Activated CD8-positive, alpha-beta T cell treated with anti-CD3 and anti-CD28 coated beads, Interleukin-2, amount 10 ng/mL, durations not matched to agents 7 days and 5 days (primary cell): ENCODE data around the gene PRRX2. TPM values are rescaled to one million over a fixed set of nuclear protein-coding genes. Genes with fewer than 3 reads are reported as not detected.
"Not testable (repeated sequence)": the region's sequence is repeated elsewhere in the genome, so short reads cannot be mapped to it uniquely, and the experiment has no call there.

Source experiments
- ATAC-seq: fragments of 150-1000 bp; cut with Tn5 transposase; one replicate; pipeline ENCODE4 v1.10.0; 2021; ENCODE audit warnings: moderate library complexity
- CTCF ChIA-PET: fragments of 350-600 bp; sonication (Branson Sonifier 250); formaldehyde crosslinking; loops from one replicate; lab custom pipeline; 2021; ENCODE audit warnings: antibody characterized with exemption; lab: Charles Lee
- POLR2A ChIA-PET: fragments of 350-600 bp; sonication (Branson Sonifier 250); formaldehyde crosslinking; loops from one replicate; lab custom pipeline; 2021; ENCODE audit warnings: antibody characterized with exemption; lab: Charles Lee
- DNase-seq: peaks from one replicate; pipeline ENCODE4 v3.0.0-alpha.2; 2020
- H3K27ac Mint-ChIP-seq: one replicate; pipeline ENCODE4 v1.8.0; 2021; ENCODE audit warnings: mild to moderate bottlenecking, mixed read lengths
- H3K27me3 Mint-ChIP-seq: one replicate; pipeline ENCODE4 v1.8.0; 2021; ENCODE audit warnings: low read depth, mixed read lengths
- H3K36me3 Mint-ChIP-seq: one replicate; pipeline ENCODE4 v1.8.0; 2021; ENCODE audit warnings: low read depth, mixed read lengths
- H3K4me1 Mint-ChIP-seq: one replicate; pipeline ENCODE4 v1.8.0; 2021; ENCODE audit warnings: low read depth, mixed read lengths
- H3K4me3 Mint-ChIP-seq: one replicate; pipeline ENCODE4 v1.8.0; 2021; ENCODE audit warnings: mild to moderate bottlenecking, mixed read lengths
- H3K9me3 Mint-ChIP-seq: one replicate; pipeline ENCODE4 v1.8.0; 2022; ENCODE audit warnings: mixed read lengths; ENCODE audit not compliant: insufficient read depth
- total RNA-seq, 2 experiments: library from RNA; stranded (reverse); gene quantifications; one replicate each; pipeline ENCODE4 v1.2.3, GENCODE V29; 2021

The PRRX2 gene
- total RNA-seq, 2 experiments from 2014 or later, result 0.21 TPM; not detected in 1

- DNase-seq, result peak; percentile 90
- ChIA-PET POLR2A (interaction anchor here (0.8 to 1.5 kb wide), 7 partner anchors 9 to 71 kb away, joined by 3 to 5 read pairs (median 3); no protein-coding TSS in a partner anchor), CTCF (interaction anchor here (0.6 to 7.6 kb wide), 44 partner anchors 8 to 606 kb away, joined by 3 to 111 read pairs (median 4); partner anchors contain the start of genes ASB6, NTMT1 and PTGES)
- ATAC-seq, result peak; percentile 94
- peak overlapping the region; percentile 69 for H3K4me3 Mint-ChIP-seq
- no peaks in the 10 kb centered on the region for H3K36me3 Mint-ChIP-seq
- peaks cover 12% of the 10 kb centered on the region for H3K4me1 Mint-ChIP-seq
- H3K27me3 Mint-ChIP-seq, result no peaks in the 10 kb centered on the region
- H3K27ac Mint-ChIP-seq, result peak overlapping the region; percentile 73
- H3K9me3 Mint-ChIP-seq, result no peaks in the 10 kb centered on the region
Observed at GRCh38 chr9:129737479-129738274, 72.2 kb downstream of the PRRX2 start.

- DNase-seq, result no peak
Observed at GRCh38 chr9:129739432-129739831, 74.0 kb downstream of the PRRX2 start.

GRCh38 chr9:129740174-129740573 lies 74.7 kb downstream of the PRRX2 start:
- CTCF ChIA-PET, result interaction anchor here (0.7 to 7.6 kb wide), 4 partner anchors 13 to 50 kb away, joined by 3 to 111 read pairs (median 48); no protein-coding TSS in a partner anchor
- H3K4me3 Mint-ChIP-seq, result no peak overlapping the region

More at GRCh38 chr9:129739432-129739831, 74.0 kb downstream of the PRRX2 start:
- no peak for ATAC-seq
- no peaks in the 10 kb centered on the region for H3K9me3 Mint-ChIP-seq
- peaks cover 12% of the 10 kb centered on the region for H3K4me1 Mint-ChIP-seq
- H3K4me3 Mint-ChIP-seq, result no peak overlapping the region
- POLR2A ChIA-PET, result no interaction called here
- H3K36me3 Mint-ChIP-seq, result no peaks in the 10 kb centered on the region
- peaks cover 2% of the 10 kb centered on the region for H3K27me3 Mint-ChIP-seq
- no peak overlapping the region for H3K27ac Mint-ChIP-seq
- CTCF ChIA-PET, result interaction anchor here (0.7 to 7.6 kb wide), 6 partner anchors 12 to 113 kb away, joined by 3 to 111 read pairs (median 7); partner anchors contain the start of gene NTMT1

GRCh38 chr9:129740666-129741464 lies 75.4 kb downstream of the PRRX2 start:
- POLR2A ChIA-PET, result no interaction called here
- ATAC-seq, result no peak
- Mint-ChIP-seq H3K27me3 (peaks cover 2% of the 10 kb centered on the region), H3K36me3 (no peaks in the 10 kb centered on the region), H3K27ac (no peak overlapping the region), H3K4me3 (no peak overlapping the region), H3K4me1 (peaks cover 12% of the 10 kb centered on the region), H3K9me3 (no peaks in the 10 kb centered on the region)
- CTCF ChIA-PET, result interaction anchor here (1.8 to 7.6 kb wide), 3 partner anchors 14 to 50 kb away, joined by 7 to 111 read pairs (median 90); no protein-coding TSS in a partner anchor
- DNase-seq, result no peak

More at GRCh38 chr9:129740174-129740573, 74.7 kb downstream of the PRRX2 start:
- no peaks in the 10 kb centered on the region for H3K9me3 Mint-ChIP-seq
- H3K27me3 Mint-ChIP-seq, result peaks cover 2% of the 10 kb centered on the region
- no peak for ATAC-seq
- H3K36me3 Mint-ChIP-seq, result no peaks in the 10 kb centered on the region
- peaks cover 12% of the 10 kb centered on the region for H3K4me1 Mint-ChIP-seq
- POLR2A ChIA-PET, result no interaction called here
- H3K27ac Mint-ChIP-seq, result no peak overlapping the region
- DNase-seq, result no peak

- H3K27ac Mint-ChIP-seq, result no peak overlapping the region
- no peaks in the 10 kb centered on the region for H3K9me3 Mint-ChIP-seq
- H3K27me3 Mint-ChIP-seq, result peaks cover 2% of the 10 kb centered on the region
- H3K4me1 Mint-ChIP-seq, result no peaks in the 10 kb centered on the region
- no peaks in the 10 kb centered on the region for H3K36me3 Mint-ChIP-seq
- ChIA-PET CTCF (interaction anchor here (0.8 to 1.7 kb wide), 3 partner anchors 8 to 45 kb away, joined by 3 to 6 read pairs (median 3); no protein-coding TSS in a partner anchor), POLR2A (no interaction called here)
- DNase-seq, result no peak
- ATAC-seq, result no peak
- H3K4me3 Mint-ChIP-seq, result no peak overlapping the region
Observed at GRCh38 chr9:129745200-129745599, 79.8 kb downstream of the PRRX2 start.

GRCh38 chr9:129746092-129746777 lies 80.8 kb downstream of the PRRX2 start:
- DNase-seq, result no peak
- ChIA-PET CTCF (interaction anchor here (0.8 to 1.7 kb wide), 4 partner anchors 9 to 44 kb away, joined by 3 to 6 read pairs (median 4); no protein-coding TSS in a partner anchor), POLR2A (no interaction called here)
- no peaks in the 10 kb centered on the region for H3K36me3 Mint-ChIP-seq
- no peaks in the 10 kb centered on the region for H3K4me1 Mint-ChIP-seq
- H3K4me3 Mint-ChIP-seq, result no peak overlapping the region
- H3K27me3 Mint-ChIP-seq, result peaks cover 2% of the 10 kb centered on the region
- H3K27ac Mint-ChIP-seq, result no peak overlapping the region
- H3K9me3 Mint-ChIP-seq, result no peaks in the 10 kb centered on the region
- ATAC-seq, result no peak

GRCh38 chr9:129748249-129748648 lies 82.8 kb downstream of the PRRX2 start:
- H3K27ac Mint-ChIP-seq, result no peak overlapping the region
- H3K36me3 Mint-ChIP-seq, result no peaks in the 10 kb centered on the region
- no peak overlapping the region for H3K4me3 Mint-ChIP-seq
- H3K27me3 Mint-ChIP-seq, result peaks cover 7% of the 10 kb centered on the region
- ChIA-PET POLR2A (no interaction called here), CTCF (no interaction called here)
- no peak for ATAC-seq
- H3K4me1 Mint-ChIP-seq, result peaks cover 9% of the 10 kb centered on the region
- no peak for DNase-seq
- no peaks in the 10 kb centered on the region for H3K9me3 Mint-ChIP-seq

GRCh38 chr9:129749052-129749451 lies 83.6 kb downstream of the PRRX2 start:
- CTCF ChIA-PET, result interaction anchor here (1.2 to 3.9 kb wide), 3 partner anchors 11 to 41 kb away, joined by 3 to 20 read pairs (median 4); no protein-coding TSS in a partner anchor
- H3K4me1 Mint-ChIP-seq, POLR2A ChIA-PET: not testable (repeated sequence)

GRCh38 chr9:129749575-129749974 lies 84.1 kb downstream of the PRRX2 start:
- ChIA-PET POLR2A (no interaction called here), CTCF (interaction anchor here (1.2 to 3.9 kb wide), 3 partner anchors 11 to 40 kb away, joined by 3 to 20 read pairs (median 4); no protein-coding TSS in a partner anchor)
- Mint-ChIP-seq H3K9me3 (no peaks in the 10 kb centered on the region), H3K4me3 (no peak overlapping the region), H3K27me3 (peaks cover 12% of the 10 kb centered on the region), H3K4me1 (peaks cover 9% of the 10 kb centered on the region), H3K27ac (no peak overlapping the region), H3K36me3 (no peaks in the 10 kb centered on the region)
- DNase-seq, result no peak
- no peak for ATAC-seq

More at GRCh38 chr9:129749052-129749451, 83.6 kb downstream of the PRRX2 start:
- H3K36me3 Mint-ChIP-seq, DNase-seq, ATAC-seq, H3K4me3 Mint-ChIP-seq, H3K27ac Mint-ChIP-seq, H3K9me3 Mint-ChIP-seq: not testable (repeated sequence)
- peaks cover 12% of the 10 kb centered on the region for H3K27me3 Mint-ChIP-seq

GRCh38 chr9:129750013-129750638 lies 84.7 kb downstream of the PRRX2 start:
- Mint-ChIP-seq H3K4me1 (peaks cover 9% of the 10 kb centered on the region), H3K27me3 (peaks cover 12% of the 10 kb centered on the region), H3K36me3 (no peaks in the 10 kb centered on the region), H3K9me3 (no peaks in the 10 kb centered on the region), H3K4me3 (no peak overlapping the region), H3K27ac (no peak overlapping the region)
- ChIA-PET CTCF (interaction anchor here (1.4 to 3.9 kb wide), 2 partner anchors 12 to 39 kb away, joined by 3 to 20 read pairs; no protein-coding TSS in a partner anchor), POLR2A (no interaction called here)
- ATAC-seq, result no peak
- DNase-seq, result no peak
